Left lung (tissue), 10 donors: ENCODE measurements around the gene TTPAL. TPM values are rescaled to one million over a fixed set of nuclear protein-coding genes. Genes with fewer than 3 reads are reported as not detected.

Experiments
- ATAC-seq: fragments of 200-7000 bp; cut with Tn5 transposase; one replicate; pipeline ENCODE4 v1.9.1; 2020; ENCODE audit warnings: moderate library complexity
- DNase-seq, 4 donors: peaks; one replicate each; pipeline ENCODE4 v3.0.0-alpha.2; 2013 to 2020
- H3K27ac ChIP-seq, 2 donors: fragments of 200-600 bp; sonication (generic) in 1 of 2; one replicate each; pipeline versions ENCODE4 v1.5.0 to v1.8.0; 2020 to 2021
- H3K27me3 ChIP-seq, 2 donors: fragments of 200-600 bp; sonication (generic) in 1 of 2; one replicate each; pipeline versions ENCODE4 v1.5.0 to v1.8.0; 2020 to 2021
- H3K36me3 ChIP-seq, 2 donors: fragments of 200-600 bp; sonication (generic) in 1 of 2; one replicate each; pipeline versions ENCODE4 v1.5.0 to v1.8.0; 2020 to 2021
- H3K4me1 ChIP-seq, 2 donors: fragments of 200-600 bp; one replicate each; pipeline ENCODE4 v1.8.0; 2021
- H3K4me3 ChIP-seq, 2 donors: fragments of 200-600 bp; sonication (generic) in 1 of 2; one replicate each; pipeline versions ENCODE4 v1.5.0 to v1.8.0; 2020 to 2021; ENCODE audit warnings: mild to moderate bottlenecking in 1 of 2
- H3K9me3 ChIP-seq, 2 donors: fragments of 200-600 bp; sonication (generic) in 1 of 2; one replicate each; pipeline versions ENCODE4 v1.5.0 to v1.8.0; 2020 to 2021
- intact Hi-C, 2 donors: fragments of 100-400 bp; cut with DNase I; formaldehyde crosslinking; loops; one replicate each; pipeline versions ENCODE4 v1.11.2 to v1.14.2; 2022
- polyA plus RNA-seq, 6 donors: library from polyadenylated mRNA; unstranded; fragments of 120-200 nt; gene quantifications; one replicate each; pipeline ENCODE4 v1.2.1, GENCODE V29; 2013; ENCODE audit not compliant: insufficient read length in 6 of 6
- total RNA-seq, 2 donors: library from RNA; stranded (reverse); fragmentation: NEBNext Ultra II Directional; extraction: Animal tissue kit (Norgen Biotek cat#: 25700); gene quantifications; one replicate each; pipeline ENCODE4 v1.2.1, GENCODE V29; 2021
- TF ChIP-seq, protein P1 (sequence below), 2 donors: fragments of 200-600 bp; sonication (generic) in 1 of 2; IDR thresholded peaks; one replicate each; pipeline versions ENCODE4 v1.5.0 to v1.8.0; 2021; ENCODE audit warnings: antibody characterized with exemption in 2 of 2
- donor health status: DM: no; HTN: yes; CAD: no.
- donor health status: DM: no; HTN: no; CAD: no.

TTPAL gene
- total and polyA plus RNA-seq, 8 donors = 9.0 to 15.1 (median 11.7) TPM

DNA sequence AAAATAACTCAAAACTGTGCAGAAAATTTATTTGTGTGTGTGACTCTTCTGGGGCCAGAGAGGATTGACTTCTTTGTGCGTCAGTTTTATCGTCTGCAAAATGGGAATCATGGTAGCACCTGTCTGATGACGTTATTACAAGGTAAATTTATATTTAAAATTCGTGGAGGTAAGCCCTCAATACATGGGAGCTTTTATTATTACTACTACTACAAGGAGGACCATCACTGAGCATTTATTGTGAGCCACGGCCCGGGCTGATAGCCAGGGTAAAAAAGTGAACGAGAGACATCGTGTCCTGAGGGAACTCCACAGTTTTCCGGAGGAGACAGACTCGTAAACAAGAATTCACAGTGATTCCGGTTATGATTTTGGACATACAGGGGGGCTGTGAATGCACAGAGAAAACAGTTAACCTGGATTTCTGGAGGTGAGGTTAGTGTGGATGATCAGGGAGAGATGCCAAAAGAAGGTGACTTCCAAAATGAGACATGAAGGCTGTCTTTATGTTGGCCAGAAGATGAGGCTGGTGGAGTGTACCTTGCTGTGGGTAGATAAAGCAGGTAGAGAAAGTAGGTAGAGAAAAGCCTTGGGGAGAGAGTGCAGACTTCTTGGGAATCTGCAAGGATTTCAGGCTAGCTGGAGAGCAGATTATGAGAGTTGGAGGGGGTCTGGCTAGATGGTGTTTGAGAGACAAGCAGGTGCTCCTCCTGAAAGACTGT is 56.7 kb downstream of the TTPAL start:
- Histone ChIP-seq H3K36me3 (no peaks in the 10 kb centered on the region), H3K9me3 (no peaks in the 10 kb centered on the region), H3K27me3 (peaks cover 0 to 5% of the 10 kb centered on the region in 2 donors), H3K4me1 (peaks cover 0 to 33% of the 10 kb centered on the region in 2 donors), H3K27ac (peak overlapping the region; percentile 66 to 78), H3K4me3 (peak overlapping the region; percentile 61 to 65)
- ATAC-seq (peak; percentile 11), DNase-seq (no peak)
- TF ChIP-seq, protein P1, sequence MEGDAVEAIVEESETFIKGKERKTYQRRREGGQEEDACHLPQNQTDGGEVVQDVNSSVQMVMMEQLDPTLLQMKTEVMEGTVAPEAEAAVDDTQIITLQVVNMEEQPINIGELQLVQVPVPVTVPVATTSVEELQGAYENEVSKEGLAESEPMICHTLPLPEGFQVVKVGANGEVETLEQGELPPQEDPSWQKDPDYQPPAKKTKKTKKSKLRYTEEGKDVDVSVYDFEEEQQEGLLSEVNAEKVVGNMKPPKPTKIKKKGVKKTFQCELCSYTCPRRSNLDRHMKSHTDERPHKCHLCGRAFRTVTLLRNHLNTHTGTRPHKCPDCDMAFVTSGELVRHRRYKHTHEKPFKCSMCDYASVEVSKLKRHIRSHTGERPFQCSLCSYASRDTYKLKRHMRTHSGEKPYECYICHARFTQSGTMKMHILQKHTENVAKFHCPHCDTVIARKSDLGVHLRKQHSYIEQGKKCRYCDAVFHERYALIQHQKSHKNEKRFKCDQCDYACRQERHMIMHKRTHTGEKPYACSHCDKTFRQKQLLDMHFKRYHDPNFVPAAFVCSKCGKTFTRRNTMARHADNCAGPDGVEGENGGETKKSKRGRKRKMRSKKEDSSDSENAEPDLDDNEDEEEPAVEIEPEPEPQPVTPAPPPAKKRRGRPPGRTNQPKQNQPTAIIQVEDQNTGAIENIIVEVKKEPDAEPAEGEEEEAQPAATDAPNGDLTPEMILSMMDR (IDR thresholded peaks at IDR 0.05) = no peak
- intact Hi-C loops = loop anchor here in 1 of 2 donors (5.0 kb wide), 1 partner anchor 70 kb away; no protein-coding TSS in a partner anchor

DNA sequence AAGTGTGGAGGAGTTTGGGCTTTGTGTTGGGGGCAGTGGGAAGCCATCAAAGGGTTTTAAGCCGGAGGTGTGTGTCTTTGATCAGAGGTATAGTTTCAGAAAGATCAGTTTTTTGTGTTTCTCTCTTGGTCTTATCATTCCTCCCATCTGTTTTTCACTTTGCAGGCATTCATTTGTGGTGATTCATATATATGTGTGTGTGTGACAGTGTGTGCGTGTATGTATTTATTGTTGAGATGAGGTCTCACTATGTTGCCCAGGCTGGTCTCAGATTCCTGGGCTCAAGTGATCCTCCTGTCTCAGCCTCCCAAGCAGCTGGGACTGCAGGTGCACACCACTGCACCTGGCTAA is 57.3 kb downstream of the TTPAL start:
- ATAC-seq (no peak), DNase-seq (no peak)
- Histone ChIP-seq H3K4me1 (peaks cover 0 to 33% of the 10 kb centered on the region in 2 donors), H3K27ac (peak overlapping the region in 1 of 2 donors; percentile 66), H3K4me3 (peak overlapping the region in 1 of 2 donors; percentile 65), H3K9me3 (no peaks in the 10 kb centered on the region), H3K36me3 (no peaks in the 10 kb centered on the region), H3K27me3 (peaks cover 0 to 5% of the 10 kb centered on the region in 2 donors)
- intact Hi-C loops = loop anchor here in 1 of 2 donors (5.0 kb wide), 1 partner anchor 69 kb away; no protein-coding TSS in a partner anchor
- TF ChIP-seq, protein P1 (IDR thresholded peaks at IDR 0.05) = no peak

DNA sequence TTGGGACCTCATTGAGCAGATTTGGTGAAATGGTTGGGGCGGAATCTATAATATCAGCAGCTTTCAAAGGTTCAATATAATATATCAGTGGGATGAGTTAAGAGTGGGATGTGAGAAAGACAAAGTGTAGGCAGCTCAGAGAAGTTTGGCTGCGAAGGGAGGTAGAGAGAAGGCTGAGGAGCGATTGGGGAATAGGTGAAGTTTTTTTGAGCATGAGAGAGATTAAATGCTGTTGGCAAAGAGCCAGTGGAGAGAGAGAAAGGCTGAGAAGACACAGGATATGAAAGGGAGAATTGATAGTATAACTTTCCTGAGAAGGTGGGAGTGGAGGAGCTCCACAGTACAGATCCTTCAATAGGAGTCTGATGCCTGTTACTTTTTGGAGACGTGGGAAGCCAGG is 58.3 kb downstream of the TTPAL start:
- H3K4me1 ChIP-seq = peaks cover 0 to 33% of the 10 kb centered on the region in 2 donors
- H3K27me3 ChIP-seq = peaks cover 0 to 5% of the 10 kb centered on the region in 2 donors
- no peak overlapping the region for H3K4me3 ChIP-seq
- intact Hi-C loops = loop anchor here in 1 of 2 donors (5.0 kb wide), 1 partner anchor 68 kb away; no protein-coding TSS in a partner anchor
- no peak for ATAC-seq
- H3K36me3 ChIP-seq = no peaks in the 10 kb centered on the region
- no peak overlapping the region for H3K27ac ChIP-seq
- H3K9me3 ChIP-seq = no peaks in the 10 kb centered on the region
- DNase-seq = no peak
- TF ChIP-seq, protein P1 (IDR thresholded peaks at IDR 0.05) = no peak

DNA sequence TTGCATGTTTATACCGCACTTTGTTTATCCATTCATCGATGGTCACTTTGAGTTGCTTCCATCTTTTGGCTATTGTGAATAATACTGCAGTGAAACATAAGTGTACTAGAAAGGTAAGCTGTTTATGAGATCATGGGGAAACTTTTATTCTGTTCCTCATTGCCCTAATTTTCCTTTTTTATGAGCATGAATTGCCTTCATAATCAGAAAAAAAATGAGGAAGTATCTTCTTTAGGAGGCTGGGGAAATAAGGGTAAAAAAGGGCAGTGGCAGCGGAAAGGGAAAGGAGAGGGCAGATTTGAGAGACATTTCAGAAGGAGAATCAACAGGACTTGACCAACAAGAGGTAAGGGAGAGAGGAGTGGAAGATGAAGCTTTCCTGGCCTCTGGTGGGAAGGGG is 60.5 kb downstream of the TTPAL start:
- Histone ChIP-seq H3K27ac (peak overlapping the region in 1 of 2 donors; percentile 18), H3K9me3 (no peaks in the 10 kb centered on the region), H3K4me1 (peaks cover 0 to 36% of the 10 kb centered on the region in 2 donors), H3K27me3 (peaks cover 0 to 5% of the 10 kb centered on the region in 2 donors), H3K36me3 (no peaks in the 10 kb centered on the region), H3K4me3 (no peak overlapping the region)
- no peak for ATAC-seq
- intact Hi-C loops = no loop called here
- TF ChIP-seq, protein P1 (IDR thresholded peaks at IDR 0.05) = no peak
- DNase-seq = no peak

DNA sequence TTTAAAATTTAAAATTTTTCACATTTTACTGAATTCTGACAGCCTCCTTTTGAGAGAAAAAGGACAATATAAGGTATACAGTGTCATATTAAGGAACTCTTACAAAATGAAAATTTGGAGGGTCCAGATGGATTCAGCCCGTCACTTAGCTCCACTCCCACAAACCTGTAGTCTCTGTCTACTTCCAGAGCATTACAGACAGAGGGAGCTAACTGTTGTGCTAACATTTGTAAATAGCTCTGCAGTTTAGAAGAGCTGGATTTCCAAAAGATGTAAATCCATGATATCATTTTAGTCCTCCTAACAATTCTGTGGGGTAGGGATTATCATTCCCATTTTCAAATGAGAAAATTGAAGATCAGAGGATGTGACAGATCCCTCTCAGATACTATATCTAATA is 62.3 kb downstream of the TTPAL start:
- Histone ChIP-seq H3K9me3 (no peaks in the 10 kb centered on the region), H3K27me3 (no peaks in the 10 kb centered on the region), H3K36me3 (no peaks in the 10 kb centered on the region), H3K27ac (no peak overlapping the region), H3K4me1 (peaks cover 3 to 29% of the 10 kb centered on the region in 2 donors), H3K4me3 (no peak overlapping the region)
- intact Hi-C loops = no loop called here
- TF ChIP-seq, protein P1 (IDR thresholded peaks at IDR 0.05) = no peak
- no peak for DNase-seq
- no peak for ATAC-seq
